ENCODE results near the gene PTPN18. TPM values are rescaled to one million over a fixed set of nuclear protein-coding genes. Genes with fewer than 3 reads are reported as not detected.

Gene PTPN18
- total and polyA plus RNA-seq, 2 of the 4 experiments (the other 2 are of a cell fraction): 9.7 to 15.5 TPM

DNA sequence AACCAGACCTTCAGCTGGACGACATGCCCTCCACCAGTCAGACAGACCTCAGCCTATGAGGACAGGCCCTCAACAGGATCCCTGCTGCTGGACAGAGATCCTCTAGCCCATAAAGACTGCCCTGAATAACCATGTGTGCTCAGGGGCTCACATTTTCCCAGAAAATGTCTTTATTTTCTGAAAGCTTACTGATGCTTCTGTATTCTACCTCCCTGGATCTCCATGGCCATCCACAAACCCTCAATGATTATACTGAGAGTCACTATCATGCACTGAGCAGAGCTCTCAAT lies 1.8 kb upstream of the PTPN18 start:
- Histone ChIP-seq H3K4ac (ENCODE audit: low read depth, low read length) (no peak overlapping the region), H3K14ac (replicated peaks; ENCODE audit: low read depth, low read length) (no peak overlapping the region), H3K9ac (ENCODE audit: low read depth, low read length) (no peak overlapping the region), H2AK5ac (ENCODE audit: low read depth, low read length) (no peak overlapping the region), H3K23ac (ENCODE audit: low read depth, low read length) (no peak overlapping the region), H4K8ac (ENCODE audit: low read depth in 2 of 2, low read length in 2 of 2) (no peak overlapping the region), H2BK20ac (ENCODE audit: low read depth, low read length) (no peak overlapping the region), H2BK5ac (ENCODE audit: low read depth, low read length, poor library complexity, severe bottlenecking) (no peak overlapping the region), H2BK15ac (ENCODE audit: low read depth, low read length) (no peak overlapping the region), H3K36me3 (ENCODE audit: control insufficient read depth, insufficient read depth, low read length) (no peaks in the 10 kb centered on the region), H3K27me3 (ENCODE audit: control insufficient read depth, insufficient read depth, low read length) (no peaks in the 10 kb centered on the region), H2AK9ac (replicated peaks; ENCODE audit: low read depth, low read length, poor library complexity) (no peak overlapping the region), H3K79me1 (ENCODE audit: low read depth in 1 of 2, low read length in 2 of 2) (peaks cover 8 to 28% of the 10 kb centered on the region in 2 experiments; a peak in 3 of 4 replicates), H3K9me1 (ENCODE audit: insufficient read depth, low read length) (0 out of 2 replicates have a peak, but pooled peaks cover 10% of the 10 kb centered on the region), H4K20me1 (ENCODE audit: insufficient read depth, low read length) (peaks cover 4% of the 10 kb centered on the region; the same call in 1 of the 2 replicates), H4K5ac (ENCODE audit: low read depth, low read length) (no peak overlapping the region), H3K56ac (ENCODE audit: extremely low read depth, insufficient read depth, low read length) (no peak overlapping the region), H3K27ac (ENCODE audit: insufficient read depth, low read length) (no peak overlapping the region), H4K91ac (ENCODE audit: insufficient read depth, low read depth, low read length) (no peak overlapping the region), H2AFZ (replicated peaks; ENCODE audit: low read length, poor library complexity) (no peak overlapping the region), H2BK120ac (ENCODE audit: low read depth, low read length) (no peak overlapping the region), H3K4me2 (ENCODE audit: low read depth, low read length) (no peak overlapping the region), H3K18ac (ENCODE audit: low read depth, low read length) (no peak overlapping the region), H3K9me3 (ENCODE audit: control insufficient read depth, insufficient read depth, low read length) (no peaks in the 10 kb centered on the region), H3K4me3 (ENCODE audit: insufficient read depth, low read depth, low read length) (no peak overlapping the region), H3K4me1 (ENCODE audit: control insufficient read depth, insufficient read depth, low read length) (no peaks in the 10 kb centered on the region; the same call in 1 of the 2 replicates)
- POLR2A ChIA-PET (ENCODE audit: unreplicated experiment): interaction anchor here (1.1 kb wide), 1 partner anchor 12 kb away, joined by 3 read pairs; the partner anchor contains the start of gene IMP4
- WGBS, 2 experiments (ENCODE audit: extremely low coverage in 2 of 2, insufficient read length in 1 of 2): 80% methylated on average over 1 of the region's 1 CpG; no CpG with 5 or more reads in 1 of the 2 experiments
- ATAC-seq (ENCODE audit: low read depth) (no peak), DNase-seq (no peak)
- CTCF ChIA-PET: no interaction called here
- dilution Hi-C loops (cut with HindIII; ENCODE audit: low sequenced_read_pairs, unreplicated experiment) (no loop called here), in situ Hi-C loops (cut with MboI; ENCODE audit: low sequenced_read_pairs) (loop anchor here (25.0 kb wide), 1 partner anchor 758 kb away; the partner anchor contains the start of gene PLEKHB2), intact Hi-C loops (cut with micrococcal nuclease) (no loop called here)
- no TSS peak for BruUV-seq (replicated peaks)
- TF ChIP-seq POLR2A (IDR thresholded peaks at IDR 0.05; ENCODE audit: low read depth, low read length) (no peak), MXI1 (IDR thresholded peaks at IDR 0.05; ENCODE audit: borderline replicate concordance, low read depth, low read length) (no peak), CEBPB (IDR thresholded peaks at IDR 0.05; ENCODE audit: low read depth, low read length) (no peak), RFX5 (IDR thresholded peaks at IDR 0.05; ENCODE audit: low read depth, low read length) (no peak), NFE2L2 (IDR thresholded peaks at IDR 0.05; ENCODE audit: low read depth, low read length) (no peak), RCOR1 (IDR thresholded peaks at IDR 0.05; ENCODE audit: insufficient replicate concordance, low read length) (no peak), CHD1 (IDR thresholded peaks at IDR 0.05; ENCODE audit: low read depth, low read length) (no peak), SMC3 (IDR thresholded peaks at IDR 0.05; ENCODE audit: low read depth, low read length) (no peak), FOS (IDR thresholded peaks at IDR 0.05; ENCODE audit: low read depth, low read length) (no peak), MAFK (IDR thresholded peaks at IDR 0.05; ENCODE audit: low read depth, low read length) (no peak)
- TF ChIP-seq, protein P1, sequence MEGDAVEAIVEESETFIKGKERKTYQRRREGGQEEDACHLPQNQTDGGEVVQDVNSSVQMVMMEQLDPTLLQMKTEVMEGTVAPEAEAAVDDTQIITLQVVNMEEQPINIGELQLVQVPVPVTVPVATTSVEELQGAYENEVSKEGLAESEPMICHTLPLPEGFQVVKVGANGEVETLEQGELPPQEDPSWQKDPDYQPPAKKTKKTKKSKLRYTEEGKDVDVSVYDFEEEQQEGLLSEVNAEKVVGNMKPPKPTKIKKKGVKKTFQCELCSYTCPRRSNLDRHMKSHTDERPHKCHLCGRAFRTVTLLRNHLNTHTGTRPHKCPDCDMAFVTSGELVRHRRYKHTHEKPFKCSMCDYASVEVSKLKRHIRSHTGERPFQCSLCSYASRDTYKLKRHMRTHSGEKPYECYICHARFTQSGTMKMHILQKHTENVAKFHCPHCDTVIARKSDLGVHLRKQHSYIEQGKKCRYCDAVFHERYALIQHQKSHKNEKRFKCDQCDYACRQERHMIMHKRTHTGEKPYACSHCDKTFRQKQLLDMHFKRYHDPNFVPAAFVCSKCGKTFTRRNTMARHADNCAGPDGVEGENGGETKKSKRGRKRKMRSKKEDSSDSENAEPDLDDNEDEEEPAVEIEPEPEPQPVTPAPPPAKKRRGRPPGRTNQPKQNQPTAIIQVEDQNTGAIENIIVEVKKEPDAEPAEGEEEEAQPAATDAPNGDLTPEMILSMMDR (conservative IDR thresholded peaks at IDR 0.05; ENCODE audit: low read depth, low read length): no peak
- TF ChIP-seq, protein P2, sequence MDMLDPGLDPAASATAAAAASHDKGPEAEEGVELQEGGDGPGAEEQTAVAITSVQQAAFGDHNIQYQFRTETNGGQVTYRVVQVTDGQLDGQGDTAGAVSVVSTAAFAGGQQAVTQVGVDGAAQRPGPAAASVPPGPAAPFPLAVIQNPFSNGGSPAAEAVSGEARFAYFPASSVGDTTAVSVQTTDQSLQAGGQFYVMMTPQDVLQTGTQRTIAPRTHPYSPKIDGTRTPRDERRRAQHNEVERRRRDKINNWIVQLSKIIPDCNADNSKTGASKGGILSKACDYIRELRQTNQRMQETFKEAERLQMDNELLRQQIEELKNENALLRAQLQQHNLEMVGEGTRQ (IDR thresholded peaks at IDR 0.05; ENCODE audit: low read depth, low read length): no peak

All from IMR-90 (cell line).